Inferior parietal cortex (tissue), 1 donor: ENCODE measurements around the gene SPOPL.
"Not testable (repeated sequence)": the region's sequence is repeated elsewhere in the genome, so short reads cannot be mapped to it uniquely, and the experiment has no call there.

Experiments used
- DNase-seq: peaks from one replicate; pipeline ENCODE4 v3.0.0-alpha.2; 2016; ENCODE audit errors: extremely low spot score

SPOPL gene

GRCh38 chr2:138523673-138524042 is 22.1 kb downstream of the SPOPL start:
- DNase-seq = not testable (repeated sequence)

- not testable (repeated sequence) for DNase-seq
Observed at GRCh38 chr2:138524353-138524752, 22.8 kb downstream of the SPOPL start.

GRCh38 chr2:138531913-138532312 is 30.3 kb downstream of the SPOPL start:
- no peak for DNase-seq

GRCh38 chr2:138534791-138535190 is 33.2 kb downstream of the SPOPL start:
- no peak for DNase-seq

DNA sequence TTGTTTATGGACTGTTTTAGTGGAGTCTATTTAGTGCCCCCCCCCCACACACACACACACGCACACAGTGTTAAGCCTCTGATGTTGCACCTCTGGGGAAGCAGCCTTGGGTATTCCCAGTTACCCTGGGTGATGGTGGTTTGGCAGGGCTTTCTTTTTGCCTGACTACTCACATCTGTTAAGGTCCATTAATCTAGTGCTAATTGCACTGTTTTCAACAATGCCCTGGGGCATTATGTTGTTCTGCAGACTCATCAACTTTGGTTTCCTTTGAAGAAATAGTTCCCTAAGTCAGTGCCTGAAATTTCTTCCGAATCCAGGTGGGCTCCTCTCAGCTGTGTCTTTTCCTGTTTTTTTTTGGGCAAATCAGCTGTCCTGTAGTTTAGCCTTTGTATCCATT is 34.7 kb downstream of the SPOPL start:
- no peak for DNase-seq

GRCh38 chr2:138536740-138537139 is 35.2 kb downstream of the SPOPL start:
- DNase-seq = no peak

DNA sequence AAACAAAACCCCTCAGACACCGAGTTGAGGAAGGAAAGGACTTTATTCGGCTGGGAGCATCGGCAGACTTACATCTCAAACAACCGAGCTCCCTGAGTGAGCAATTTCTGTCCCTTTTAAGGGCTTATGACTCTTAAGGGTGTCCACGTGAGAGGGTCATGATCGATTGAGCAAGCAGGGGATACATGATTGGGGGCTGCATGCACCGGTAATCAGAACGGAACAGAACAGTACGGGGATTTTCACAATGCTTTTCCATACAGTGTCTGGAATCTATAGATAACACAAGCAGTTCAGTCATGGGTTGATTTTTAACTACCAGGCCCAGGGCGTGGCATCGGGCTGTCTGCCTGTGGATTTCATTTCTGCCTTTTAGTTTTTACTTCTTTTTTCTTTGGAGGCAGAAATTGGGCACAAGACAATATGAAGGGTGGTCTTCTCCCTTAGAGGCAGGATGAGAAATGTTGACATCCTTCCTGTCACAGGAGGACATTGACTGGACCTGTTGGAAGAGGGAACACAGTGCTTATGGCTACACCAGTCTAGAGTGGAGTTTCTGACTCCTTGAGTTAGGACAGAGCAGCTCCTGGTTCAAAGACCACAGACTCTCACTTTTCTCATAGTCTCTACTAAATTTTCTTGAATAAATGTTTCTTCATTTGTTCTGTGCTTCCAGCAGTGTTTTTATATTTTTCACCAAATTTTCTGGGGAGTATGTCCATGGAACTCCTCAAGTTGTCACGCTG is 35.8 kb downstream of the SPOPL start:
- DNase-seq = no peak

DNA sequence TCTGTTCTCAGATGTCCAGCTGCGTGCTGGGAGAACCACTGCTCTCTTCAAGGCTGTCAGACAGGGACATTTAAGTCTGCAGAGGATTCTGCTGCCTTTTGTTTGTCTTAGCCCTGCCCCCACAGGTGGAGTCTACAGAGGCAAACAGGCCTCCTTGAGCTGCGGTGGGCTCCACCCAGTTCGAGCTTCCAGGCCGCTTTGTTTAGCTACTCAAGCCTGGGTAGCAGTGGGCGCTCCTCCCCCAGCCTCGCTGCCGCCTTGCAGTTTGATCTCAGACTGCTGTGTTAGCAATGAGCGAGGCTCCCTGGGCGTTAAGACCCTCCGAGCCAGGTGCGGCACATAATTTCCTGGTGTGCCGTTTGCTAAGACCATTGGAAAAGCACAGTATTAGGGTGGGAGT is 42.6 kb downstream of the SPOPL start:
- not testable (repeated sequence) for DNase-seq

GRCh38 chr2:138548796-138549195 is 47.2 kb downstream of the SPOPL start:
- no peak for DNase-seq

GRCh38 chr2:138550172-138550571 is 48.6 kb downstream of the SPOPL start:
- no peak for DNase-seq

DNA sequence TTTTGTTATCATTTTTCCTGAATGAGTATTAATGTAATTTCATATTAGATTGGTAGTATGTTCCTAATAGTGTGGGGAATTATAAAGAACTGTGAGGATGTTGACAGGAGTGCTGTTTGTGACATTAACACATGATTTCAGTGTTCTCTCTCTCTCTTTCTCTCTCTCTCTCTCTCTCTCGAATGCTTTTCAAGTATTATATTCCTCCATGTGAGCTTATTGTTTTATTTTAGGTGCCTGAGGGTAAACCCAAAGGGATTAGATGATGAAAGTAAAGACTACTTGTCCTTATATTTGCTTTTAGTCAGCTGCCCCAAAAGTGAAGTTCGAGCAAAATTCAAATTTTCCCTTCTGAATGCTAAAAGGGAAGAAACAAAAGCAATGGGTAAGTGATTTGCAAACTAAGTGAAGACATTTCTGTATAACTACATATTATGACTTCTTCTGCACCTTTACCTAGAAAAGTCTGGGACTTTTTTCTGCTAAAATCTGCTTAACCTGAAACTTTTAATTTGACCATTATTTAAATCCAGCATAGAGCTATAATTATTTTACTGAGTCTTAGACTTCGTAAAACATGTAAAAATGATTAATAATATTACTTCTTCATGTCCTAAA is 49.2 kb downstream of the SPOPL start:
- no peak for DNase-seq

DNA sequence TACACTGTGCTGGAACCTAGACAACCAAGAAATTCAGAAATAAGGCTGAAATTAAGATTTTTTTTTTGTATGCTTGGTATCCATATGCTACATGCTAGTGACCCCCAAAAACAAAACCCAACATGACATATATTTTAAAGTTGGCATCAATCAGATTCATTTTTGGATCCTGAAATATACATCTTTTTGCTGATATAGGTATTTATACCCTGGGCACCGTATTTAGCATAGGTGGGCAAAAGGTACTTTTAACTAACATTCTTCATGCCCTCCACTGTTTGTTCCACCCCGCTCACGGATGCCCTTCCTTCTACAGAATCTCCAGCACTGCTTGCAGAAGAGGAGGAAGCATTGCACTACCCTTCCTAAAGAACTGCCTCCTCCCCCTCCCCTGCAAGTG is 52.6 kb downstream of the SPOPL start:
- no peak for DNase-seq

DNA sequence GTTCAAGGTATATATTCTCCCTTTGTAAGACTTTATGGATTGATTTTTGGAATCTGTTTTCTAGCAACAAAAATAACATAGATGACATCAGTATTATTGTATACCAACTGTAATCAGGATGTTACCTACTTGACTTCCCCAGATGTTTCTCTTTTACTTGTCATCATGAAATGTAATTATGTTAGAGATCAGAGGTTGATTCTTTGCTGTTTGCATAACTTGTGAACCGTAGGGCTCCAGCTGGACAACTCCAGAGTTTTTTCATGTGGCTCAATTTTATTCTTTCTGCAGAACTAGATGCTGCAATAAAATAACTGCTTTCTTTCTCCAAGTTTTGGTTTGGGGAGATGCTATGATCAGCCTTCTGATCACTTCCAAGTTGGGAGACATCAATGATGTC is 58.1 kb downstream of the SPOPL start:
- DNase-seq = no peak

- DNase-seq = no peak
Observed at GRCh38 chr2:138564586-138565229, 63.1 kb downstream of the SPOPL start.

- no peak for DNase-seq
Observed at GRCh38 chr2:138565230-138565598, 63.6 kb downstream of the SPOPL start.

DNA sequence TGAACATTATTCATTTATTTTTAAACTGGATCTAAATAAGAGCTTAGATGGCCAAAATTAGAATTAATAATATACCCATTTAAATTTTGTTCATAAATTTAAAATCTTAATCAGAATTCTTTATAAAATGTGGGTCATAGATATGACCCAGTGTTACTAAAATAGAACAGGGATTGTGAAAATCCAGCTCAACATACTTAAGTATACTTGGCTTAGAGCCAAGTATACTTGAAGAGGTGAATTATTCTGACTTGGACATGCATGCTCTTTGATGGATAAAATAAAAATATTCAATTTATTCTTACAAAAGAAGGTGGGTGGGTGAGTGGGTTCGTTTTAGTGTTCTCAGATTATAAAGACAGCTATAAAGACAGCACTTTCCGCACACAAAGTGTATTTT is 70.7 kb downstream of the SPOPL start:
- DNase-seq = no peak

DNA sequence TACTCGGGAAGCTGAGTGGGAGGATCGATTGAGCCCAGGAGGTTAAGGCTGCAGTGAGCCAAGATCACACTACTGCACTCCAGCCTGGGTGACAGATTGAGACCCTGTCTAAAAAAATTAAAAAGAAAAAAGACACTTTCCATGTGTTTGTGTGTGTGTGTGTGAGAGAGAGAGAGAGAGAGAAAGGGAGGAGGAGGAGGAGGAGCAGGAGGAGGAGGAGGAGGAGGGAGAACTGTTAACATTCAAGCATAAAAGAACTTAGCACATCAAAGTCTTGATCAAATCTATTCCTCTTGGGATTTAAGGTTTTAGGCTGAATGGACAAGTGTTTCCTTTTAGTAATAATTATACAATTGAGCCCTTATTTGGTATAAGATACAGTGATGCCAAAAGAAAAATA is 75.5 kb downstream of the SPOPL start:
- DNase-seq = no peak

GRCh38 chr2:138579556-138579955 is 78.0 kb downstream of the SPOPL start:
- no peak for DNase-seq

GRCh38 chr2:138581909-138582308 is 80.3 kb downstream of the SPOPL start:
- DNase-seq = no peak

GRCh38 chr2:138589663-138590062 is 88.1 kb downstream of the SPOPL start:
- DNase-seq = no peak

DNA sequence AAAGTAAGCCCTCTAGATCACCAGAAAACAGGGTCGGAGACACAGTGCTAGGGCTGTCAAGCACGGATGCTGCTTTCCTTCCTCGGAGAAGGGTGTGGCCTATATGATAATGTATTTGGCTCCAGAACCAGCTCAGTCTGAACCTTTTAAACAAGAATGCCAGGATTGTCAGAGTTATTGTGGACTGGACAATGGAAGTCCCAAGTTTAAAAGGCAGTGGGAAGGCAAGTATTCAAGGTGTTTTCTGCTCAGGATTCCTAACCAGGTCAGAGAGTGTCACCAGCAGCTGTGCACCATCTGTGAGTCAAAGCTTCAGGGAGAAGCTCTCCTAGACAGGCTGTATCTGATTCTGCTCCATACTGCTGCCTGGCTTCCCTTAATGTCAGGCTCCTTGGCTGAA is 94.8 kb downstream of the SPOPL start:
- no peak for DNase-seq

DNA sequence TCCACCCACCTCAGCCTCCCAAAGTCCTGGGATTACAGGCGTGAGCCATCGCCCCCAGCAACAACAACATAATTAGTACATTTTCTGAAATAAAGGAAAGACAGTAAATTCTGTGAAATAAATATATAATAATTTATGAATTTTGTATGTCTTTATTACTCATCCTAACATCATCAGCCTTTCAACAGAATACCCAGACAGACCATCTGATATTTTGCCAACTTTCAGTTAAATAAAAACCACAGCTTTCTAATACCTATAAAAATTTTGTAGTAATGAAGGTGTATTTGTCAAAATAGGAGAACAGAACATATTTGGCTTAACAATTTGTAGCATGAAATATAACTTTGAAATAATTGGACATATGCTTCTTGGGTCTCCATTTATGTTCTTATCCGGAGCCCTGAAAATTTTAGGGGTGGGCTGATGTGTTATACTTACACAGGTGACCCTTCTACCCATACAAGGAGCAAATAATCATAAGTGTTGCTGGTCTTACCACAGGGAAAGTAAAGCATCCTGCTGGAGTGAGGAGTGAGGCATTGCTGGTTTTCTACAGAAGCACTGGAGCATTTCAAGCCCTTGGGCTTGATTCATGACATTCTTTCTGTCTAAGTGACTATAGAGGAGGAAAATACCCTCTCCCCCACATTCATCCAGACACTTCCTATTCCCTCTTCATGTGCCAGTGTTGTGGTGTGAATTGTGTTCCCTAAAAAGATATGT is 99.3 kb downstream of the SPOPL start:
- DNase-seq = no peak
